Prostate gland (tissue), 2 donors: ENCODE data around the gene TMEM59.

Experiments
- POLR2A ChIP-seq: fragments of 450-650 bp; IDR thresholded peaks from one replicate; pipeline ENCODE4 v1.6.1; 2016; ENCODE audit warnings: antibody characterized with exemption, mild to moderate bottlenecking
- POLR2AphosphoS5 ChIP-seq: sonication (generic); formaldehyde crosslinking; IDR thresholded peaks from one replicate; pipeline ENCODE4 v1.6.1; 2017; ENCODE audit warnings: antibody characterized with exemption
- TF ChIP-seq, protein P1 (sequence below), 4 experiments: fragments of 200-600 bp in 2 of 4; fragments of 450-650 bp in 2 of 4; sonication (generic) in 2 of 4; IDR thresholded peaks; 1 replicate in 3 of 4; 2 replicates in 1 of 4; pipeline ENCODE4 v1.5.1; 2016 to 2019; ENCODE audit warnings: antibody characterized with exemption in 4 of 4, mild to moderate bottlenecking in 2 of 4, moderate library complexity in 2 of 4

- TF ChIP-seq POLR2A (no peak), POLR2AphosphoS5 (no peak)
- TF ChIP-seq, protein P1, sequence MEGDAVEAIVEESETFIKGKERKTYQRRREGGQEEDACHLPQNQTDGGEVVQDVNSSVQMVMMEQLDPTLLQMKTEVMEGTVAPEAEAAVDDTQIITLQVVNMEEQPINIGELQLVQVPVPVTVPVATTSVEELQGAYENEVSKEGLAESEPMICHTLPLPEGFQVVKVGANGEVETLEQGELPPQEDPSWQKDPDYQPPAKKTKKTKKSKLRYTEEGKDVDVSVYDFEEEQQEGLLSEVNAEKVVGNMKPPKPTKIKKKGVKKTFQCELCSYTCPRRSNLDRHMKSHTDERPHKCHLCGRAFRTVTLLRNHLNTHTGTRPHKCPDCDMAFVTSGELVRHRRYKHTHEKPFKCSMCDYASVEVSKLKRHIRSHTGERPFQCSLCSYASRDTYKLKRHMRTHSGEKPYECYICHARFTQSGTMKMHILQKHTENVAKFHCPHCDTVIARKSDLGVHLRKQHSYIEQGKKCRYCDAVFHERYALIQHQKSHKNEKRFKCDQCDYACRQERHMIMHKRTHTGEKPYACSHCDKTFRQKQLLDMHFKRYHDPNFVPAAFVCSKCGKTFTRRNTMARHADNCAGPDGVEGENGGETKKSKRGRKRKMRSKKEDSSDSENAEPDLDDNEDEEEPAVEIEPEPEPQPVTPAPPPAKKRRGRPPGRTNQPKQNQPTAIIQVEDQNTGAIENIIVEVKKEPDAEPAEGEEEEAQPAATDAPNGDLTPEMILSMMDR (IDR thresholded peaks at IDR 0.05), result no peak
These were observed 68.3 kb downstream of the TMEM59 start for GRCh38 chr1:53984726-53985125.
